ENCODE results near the gene CHRM1.
A peak's percentile ranks its signal among the peaks of the same experiment; 100 is the strongest.

The CHRM1 gene

DNA sequence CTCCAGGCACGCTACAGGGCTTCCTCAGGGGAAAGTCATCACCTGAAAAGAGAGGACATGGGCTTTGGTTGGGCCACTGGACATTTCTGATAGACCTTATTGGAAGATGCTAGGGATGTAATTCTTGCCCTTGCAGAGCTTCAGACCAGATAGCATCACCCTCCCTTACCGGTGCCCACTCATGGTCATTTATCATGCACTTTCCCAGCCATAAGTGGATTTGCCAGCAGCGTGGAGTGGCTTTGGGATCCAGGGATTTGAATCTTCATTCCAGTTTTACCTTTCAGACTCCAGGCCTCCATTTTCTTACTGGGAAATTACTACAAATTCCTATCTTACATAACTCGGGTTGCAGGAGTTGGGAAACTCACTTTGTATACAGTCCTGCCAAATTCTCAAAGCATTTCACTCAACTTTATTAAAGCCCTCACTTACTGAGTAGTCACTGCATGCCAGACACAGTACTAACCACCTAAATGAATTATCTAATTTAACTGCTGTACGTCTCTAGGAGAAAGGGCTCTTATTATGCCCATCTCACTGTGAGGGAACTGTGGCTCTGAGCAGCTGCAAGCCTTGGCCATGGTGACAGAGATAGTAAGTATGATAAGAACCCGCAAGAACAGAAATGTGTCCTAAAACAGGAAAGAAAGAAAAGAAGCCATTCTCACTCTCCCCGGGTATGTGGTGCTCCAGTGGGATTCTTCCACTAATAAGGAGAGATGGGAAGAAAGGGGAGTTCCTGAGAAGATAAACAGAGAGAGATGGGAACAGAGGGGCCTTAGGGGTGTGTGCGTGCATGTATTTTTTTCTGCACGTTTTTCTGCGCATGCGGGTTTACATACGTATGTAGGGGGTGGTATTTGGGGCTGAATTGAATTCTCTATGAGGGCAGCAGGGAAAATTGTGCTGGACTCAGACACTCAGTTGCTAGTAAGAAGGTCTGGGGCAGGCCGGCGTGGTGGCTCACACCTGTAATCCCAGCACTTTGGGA, 9.7 kb downstream of the CHRM1 start:
- DNase-seq (ENCODE audit: low read depth), result peak; percentile 21
- TF ChIP-seq, protein P1, sequence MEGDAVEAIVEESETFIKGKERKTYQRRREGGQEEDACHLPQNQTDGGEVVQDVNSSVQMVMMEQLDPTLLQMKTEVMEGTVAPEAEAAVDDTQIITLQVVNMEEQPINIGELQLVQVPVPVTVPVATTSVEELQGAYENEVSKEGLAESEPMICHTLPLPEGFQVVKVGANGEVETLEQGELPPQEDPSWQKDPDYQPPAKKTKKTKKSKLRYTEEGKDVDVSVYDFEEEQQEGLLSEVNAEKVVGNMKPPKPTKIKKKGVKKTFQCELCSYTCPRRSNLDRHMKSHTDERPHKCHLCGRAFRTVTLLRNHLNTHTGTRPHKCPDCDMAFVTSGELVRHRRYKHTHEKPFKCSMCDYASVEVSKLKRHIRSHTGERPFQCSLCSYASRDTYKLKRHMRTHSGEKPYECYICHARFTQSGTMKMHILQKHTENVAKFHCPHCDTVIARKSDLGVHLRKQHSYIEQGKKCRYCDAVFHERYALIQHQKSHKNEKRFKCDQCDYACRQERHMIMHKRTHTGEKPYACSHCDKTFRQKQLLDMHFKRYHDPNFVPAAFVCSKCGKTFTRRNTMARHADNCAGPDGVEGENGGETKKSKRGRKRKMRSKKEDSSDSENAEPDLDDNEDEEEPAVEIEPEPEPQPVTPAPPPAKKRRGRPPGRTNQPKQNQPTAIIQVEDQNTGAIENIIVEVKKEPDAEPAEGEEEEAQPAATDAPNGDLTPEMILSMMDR (IDR thresholded peaks at IDR 0.05; ENCODE audit: low read length, missing control alignments), result no peak
- no peak overlapping the region for H3K4me3 ChIP-seq (replicated peaks; ENCODE audit: low read depth, low read length)

DNA sequence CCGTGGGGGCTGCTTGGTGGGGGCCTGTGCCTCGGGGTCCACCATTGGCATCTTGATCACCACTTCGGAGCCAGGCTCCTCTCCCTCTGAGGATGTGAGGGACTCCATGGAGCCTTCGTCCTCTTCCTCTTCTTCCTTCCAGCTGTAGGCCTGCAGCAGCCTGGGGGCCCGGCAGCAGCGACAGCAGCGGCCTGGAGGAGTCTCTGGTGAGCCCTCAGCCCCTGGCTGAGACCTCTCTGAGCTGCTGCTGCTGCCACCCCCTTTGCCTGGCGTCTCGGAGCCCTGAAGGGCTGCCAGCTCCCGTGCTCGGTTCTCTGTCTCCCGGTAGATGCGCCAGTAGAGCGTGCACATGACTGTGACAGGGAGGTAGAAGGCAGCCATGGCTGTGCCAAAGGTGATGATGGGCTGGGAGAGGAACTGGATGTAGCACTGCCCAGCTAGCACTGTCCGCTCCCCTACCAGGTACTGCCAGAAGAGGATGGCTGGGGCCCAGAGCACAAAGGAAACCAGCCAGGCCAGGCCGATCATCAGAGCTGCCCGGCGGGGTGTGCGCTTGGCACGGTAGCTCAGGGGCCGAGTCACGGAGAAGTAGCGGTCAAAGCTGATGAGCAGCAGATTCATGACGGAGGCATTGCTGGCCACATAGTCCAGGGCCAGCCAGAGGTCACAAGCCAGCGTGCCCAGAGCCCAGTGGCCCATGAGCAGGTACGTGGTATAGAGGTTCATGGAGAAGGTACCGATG, 10.9 kb downstream of the CHRM1 start:
- TF ChIP-seq, protein P1 (IDR thresholded peaks at IDR 0.05; ENCODE audit: low read length, missing control alignments), result no peak
- H3K4me3 ChIP-seq (replicated peaks; ENCODE audit: low read depth, low read length), result no peak overlapping the region
- no peak for DNase-seq (ENCODE audit: low read depth)

DNA sequence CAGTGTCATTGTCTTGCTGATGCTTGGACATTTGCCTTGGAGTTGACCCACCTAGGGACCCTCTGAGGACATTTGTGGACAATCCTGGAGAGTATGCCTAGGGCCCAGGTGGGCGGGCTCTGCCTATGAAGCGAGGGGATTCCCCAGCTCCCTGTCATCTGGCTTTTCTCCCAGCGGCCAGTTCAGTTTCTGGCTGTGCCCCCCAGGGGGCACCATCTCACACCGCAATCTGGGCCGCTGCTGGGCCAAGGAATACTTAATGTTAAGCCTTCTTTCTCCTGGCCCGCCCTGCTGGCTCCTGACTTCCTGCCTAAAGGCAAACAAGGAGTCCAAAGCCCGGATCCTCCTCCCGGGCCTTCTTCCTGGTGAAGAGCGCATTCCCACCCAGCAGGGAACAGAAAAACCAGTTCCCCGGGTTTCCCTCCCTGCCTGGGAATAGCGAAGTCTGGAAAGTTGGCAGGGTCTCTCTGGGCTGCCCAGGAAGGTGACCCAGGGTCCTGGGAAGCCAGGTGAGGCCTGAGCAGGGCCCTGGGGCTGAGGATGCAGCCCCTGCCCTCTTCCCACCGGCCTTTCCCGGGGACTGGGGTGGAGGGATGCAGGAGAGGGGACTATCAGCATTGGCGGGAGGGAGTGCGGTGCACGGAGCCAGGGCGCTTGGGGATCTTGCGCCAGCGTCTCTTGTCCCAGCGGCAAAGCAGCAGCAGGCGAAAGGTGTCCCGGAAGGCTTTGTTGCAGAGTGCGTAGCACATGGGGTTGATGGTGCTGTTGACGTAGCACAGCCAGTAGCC, 11.9 kb downstream of the CHRM1 start:
- H3K4me3 ChIP-seq (replicated peaks; ENCODE audit: low read depth, low read length), result no peak overlapping the region
- TF ChIP-seq, protein P1 (IDR thresholded peaks at IDR 0.05; ENCODE audit: low read length, missing control alignments), result peak; percentile 64
- peak; percentile 73 for DNase-seq (ENCODE audit: low read depth)

DNA sequence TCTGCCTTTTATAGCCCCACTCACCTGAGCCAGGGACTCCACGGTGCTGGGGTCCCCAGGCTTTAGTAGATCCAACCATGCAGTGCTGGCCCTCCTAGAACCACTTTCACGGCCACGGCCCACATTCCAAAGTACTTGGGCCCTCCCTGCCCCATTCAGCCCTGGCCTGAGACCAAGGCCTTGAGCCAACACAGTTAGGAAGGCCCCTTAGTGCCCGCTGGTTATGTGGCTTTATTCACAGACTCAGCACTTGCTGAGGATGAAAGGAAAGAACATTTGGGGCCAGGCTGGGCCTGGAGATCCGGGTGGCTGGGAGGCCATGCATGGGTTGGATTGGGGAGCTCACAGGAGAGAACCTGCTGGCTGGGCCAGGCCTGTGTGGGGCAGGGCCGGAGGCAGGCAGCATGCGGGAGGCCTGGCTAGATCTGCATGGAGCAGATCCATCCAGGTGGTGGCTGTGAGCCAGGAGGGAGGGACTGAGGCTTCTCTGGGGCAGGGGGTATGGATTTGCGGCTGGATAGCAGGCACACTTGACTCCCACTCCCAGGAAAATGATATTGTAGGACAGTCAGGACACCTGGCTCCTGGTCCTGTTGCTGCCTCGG, 12.6 kb downstream of the CHRM1 start:
- no peak overlapping the region for H3K4me3 ChIP-seq (replicated peaks; ENCODE audit: low read depth, low read length)
- TF ChIP-seq, protein P1 (IDR thresholded peaks at IDR 0.05; ENCODE audit: low read length, missing control alignments), result no peak

DNA sequence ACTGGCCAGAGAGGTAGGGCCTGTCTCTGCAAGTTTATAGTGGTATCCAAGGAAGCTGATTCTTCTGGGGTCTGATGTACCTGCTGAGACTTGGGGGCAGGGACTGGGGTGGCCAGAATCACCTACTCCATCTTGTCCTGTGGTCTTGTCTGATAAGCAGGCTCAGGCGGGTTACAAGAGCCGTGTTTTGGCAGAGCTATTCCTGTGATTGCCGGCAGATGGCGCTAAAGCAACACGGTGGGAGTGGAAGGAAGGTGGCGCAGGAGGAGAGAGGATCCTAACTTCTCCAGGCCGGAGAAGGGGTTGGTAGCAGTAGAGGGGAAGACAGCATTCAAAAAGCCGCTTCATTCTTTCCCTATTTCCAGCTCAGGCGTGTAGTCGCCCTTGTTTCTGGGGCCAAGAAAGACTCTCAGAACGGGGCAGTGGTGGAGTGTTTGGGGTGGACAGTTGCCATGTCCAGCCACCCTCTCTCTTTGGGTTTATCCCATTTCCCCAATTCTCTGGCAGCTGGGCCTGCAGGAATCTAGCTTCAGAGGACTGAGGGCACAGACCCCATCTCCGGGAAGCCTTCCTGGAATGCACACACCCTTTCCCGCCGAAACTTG, 15.1 kb downstream of the CHRM1 start:
- H3K4me3 ChIP-seq (replicated peaks; ENCODE audit: low read depth, low read length), result no peak overlapping the region
- TF ChIP-seq, protein P1 (IDR thresholded peaks at IDR 0.05; ENCODE audit: low read length, missing control alignments), result peak; percentile 100
- peak; percentile 87 for DNase-seq (ENCODE audit: low read depth)

More for the DNA sequence above, 12.6 kb downstream of the CHRM1 start:
- no peak for DNase-seq (ENCODE audit: low read depth)

DNA sequence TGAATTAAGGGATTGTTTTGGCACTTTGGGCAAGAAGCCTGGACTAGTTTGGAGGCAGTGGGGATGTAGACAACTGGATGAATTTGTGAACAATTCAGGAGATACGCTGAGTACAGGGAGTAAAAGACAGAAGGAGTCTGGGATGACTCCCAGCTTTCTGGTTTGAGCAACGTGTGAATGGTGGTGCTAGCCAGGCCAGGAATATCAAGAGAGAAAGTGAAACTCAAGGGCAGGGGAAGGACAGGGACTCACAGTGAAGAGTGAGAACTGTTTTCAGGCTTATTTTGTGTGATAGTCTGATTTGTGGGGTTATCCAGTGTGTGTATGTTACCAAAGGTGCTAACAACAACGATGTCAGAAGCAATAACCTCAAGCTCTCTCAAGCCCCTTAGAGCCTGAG, 15.9 kb downstream of the CHRM1 start:
- TF ChIP-seq, protein P1 (IDR thresholded peaks at IDR 0.05; ENCODE audit: low read length, missing control alignments), result no peak
- DNase-seq (ENCODE audit: low read depth), result no peak
- no peak overlapping the region for H3K4me3 ChIP-seq (replicated peaks; ENCODE audit: low read depth, low read length)
